Fibroblast of the aortic adventitia (primary cell): ENCODE measurements around the gene ATP2B2. TPM values are rescaled to one million over a fixed set of nuclear protein-coding genes. Genes with fewer than 3 reads are reported as not detected.

ENCODE experiments used
- DNase-seq: peaks from one replicate; pipeline ENCODE4 v3.0.0-alpha.2; 2010; ENCODE audit warnings: low read depth
- H3K4me3 ChIP-seq: 2 replicates; pipeline ENCODE4 v1.5.1; 2011; ENCODE audit warnings: low read depth, mild to moderate bottlenecking, control low read depth, low read length, moderate library complexity
- total RNA-seq: library from RNA; depleted of rRNA; stranded (reverse); fragments of >200 nt; gene quantifications from 2 replicates; pipeline ENCODE4 v1.2.3, GENCODE V29; 2012; ENCODE audit warnings: low replicate concordance
- TF ChIP-seq, protein P1 (sequence below): IDR thresholded peaks from 2 replicates; pipeline ENCODE4 v1.5.1; 2011; ENCODE audit warnings: mild to moderate bottlenecking, low read length, control low read depth, inconsistent platforms; ENCODE audit not compliant: insufficient read depth

ATP2B2 gene
- total RNA-seq, 1 donor = not detected

DNA sequence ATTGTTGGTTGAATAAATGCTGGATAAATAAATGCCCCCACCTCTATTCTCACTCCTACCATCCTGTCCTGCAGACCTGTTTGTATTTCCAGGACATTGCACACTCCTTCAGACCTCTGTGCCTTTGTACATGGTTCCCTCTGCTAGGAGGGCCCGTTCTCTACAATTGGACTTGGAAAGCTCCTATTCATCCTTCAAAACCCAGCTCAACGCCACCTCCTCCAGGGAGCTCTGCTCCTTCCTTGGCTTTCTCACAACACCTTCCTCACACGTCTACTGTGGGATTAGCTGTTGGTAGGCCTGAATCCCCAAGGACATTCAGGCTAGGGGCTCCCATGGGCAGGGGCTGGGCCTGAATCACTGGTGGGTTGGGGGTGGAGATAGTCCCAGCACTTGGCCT lies 105.8 kb downstream of the ATP2B2 start:
- no peak overlapping the region for H3K4me3 ChIP-seq

DNA sequence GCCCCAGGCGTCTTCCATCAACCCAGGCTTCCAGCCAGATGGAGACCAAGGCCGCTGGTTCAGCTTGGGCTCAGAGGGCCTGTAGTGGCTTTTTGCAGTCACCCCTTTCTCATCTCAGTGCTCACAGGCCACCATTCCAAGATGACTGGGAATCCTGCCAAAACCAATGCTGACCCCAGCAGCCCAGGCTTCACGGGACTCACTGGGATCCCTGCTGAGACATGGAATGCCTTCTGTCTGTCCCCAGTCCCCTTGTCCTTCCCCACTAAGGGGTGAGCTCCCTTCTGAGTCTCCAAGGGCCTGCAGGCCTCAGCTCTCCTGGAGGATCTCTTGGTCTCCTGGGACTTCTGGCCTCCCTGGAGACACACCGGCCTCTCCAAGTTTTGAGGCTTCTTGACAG lies 107.0 kb downstream of the ATP2B2 start:
- TF ChIP-seq, protein P1, sequence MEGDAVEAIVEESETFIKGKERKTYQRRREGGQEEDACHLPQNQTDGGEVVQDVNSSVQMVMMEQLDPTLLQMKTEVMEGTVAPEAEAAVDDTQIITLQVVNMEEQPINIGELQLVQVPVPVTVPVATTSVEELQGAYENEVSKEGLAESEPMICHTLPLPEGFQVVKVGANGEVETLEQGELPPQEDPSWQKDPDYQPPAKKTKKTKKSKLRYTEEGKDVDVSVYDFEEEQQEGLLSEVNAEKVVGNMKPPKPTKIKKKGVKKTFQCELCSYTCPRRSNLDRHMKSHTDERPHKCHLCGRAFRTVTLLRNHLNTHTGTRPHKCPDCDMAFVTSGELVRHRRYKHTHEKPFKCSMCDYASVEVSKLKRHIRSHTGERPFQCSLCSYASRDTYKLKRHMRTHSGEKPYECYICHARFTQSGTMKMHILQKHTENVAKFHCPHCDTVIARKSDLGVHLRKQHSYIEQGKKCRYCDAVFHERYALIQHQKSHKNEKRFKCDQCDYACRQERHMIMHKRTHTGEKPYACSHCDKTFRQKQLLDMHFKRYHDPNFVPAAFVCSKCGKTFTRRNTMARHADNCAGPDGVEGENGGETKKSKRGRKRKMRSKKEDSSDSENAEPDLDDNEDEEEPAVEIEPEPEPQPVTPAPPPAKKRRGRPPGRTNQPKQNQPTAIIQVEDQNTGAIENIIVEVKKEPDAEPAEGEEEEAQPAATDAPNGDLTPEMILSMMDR = no peak
- no peak for DNase-seq
- no peak overlapping the region for H3K4me3 ChIP-seq

More for the DNA sequence above, 105.8 kb downstream of the ATP2B2 start:
- TF ChIP-seq, protein P1 = no peak
- no peak for DNase-seq

DNA sequence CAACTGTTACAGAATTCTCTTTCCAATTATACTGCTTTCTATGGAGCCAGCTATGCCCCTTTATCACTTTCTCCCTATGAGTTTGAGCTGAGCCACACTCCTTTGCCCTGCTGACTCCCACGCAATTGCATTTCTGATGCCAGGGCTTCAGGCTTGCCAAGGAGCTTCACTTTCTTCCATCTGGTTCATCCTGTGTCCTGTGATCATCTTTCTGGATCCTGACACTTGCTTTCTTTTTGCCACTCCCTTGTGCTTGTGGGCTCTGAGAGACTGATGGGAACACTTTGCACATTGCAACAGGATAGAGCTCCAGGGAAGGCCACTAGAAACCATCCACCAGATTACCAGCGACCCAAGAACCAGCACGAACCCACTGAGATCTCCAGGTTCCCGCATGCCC lies 107.5 kb downstream of the ATP2B2 start:
- no peak overlapping the region for H3K4me3 ChIP-seq
- TF ChIP-seq, protein P1 = no peak

DNA sequence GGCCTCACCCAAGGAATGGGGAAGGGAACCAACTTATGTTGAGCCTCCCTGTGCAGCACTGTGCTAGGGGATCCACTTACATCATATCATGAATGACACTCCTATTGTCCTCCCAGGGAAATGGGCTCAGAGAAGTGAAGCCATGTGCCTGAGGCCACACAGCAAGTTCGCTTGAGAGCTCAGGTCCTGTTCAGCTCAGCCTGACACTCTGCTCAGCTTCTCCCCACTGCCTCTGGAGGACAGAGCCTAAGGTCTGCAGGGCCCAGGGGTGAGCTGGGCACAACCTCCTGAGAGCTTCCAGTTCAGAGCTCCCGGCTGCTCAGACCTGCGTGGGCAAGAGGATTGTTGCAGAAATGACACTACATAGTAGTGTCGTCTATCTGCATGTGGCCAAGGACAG lies 108.5 kb downstream of the ATP2B2 start:
- TF ChIP-seq, protein P1 = no peak
- no peak for DNase-seq
- H3K4me3 ChIP-seq = no peak overlapping the region

More for the DNA sequence above, 107.5 kb downstream of the ATP2B2 start:
- DNase-seq = no peak

DNA sequence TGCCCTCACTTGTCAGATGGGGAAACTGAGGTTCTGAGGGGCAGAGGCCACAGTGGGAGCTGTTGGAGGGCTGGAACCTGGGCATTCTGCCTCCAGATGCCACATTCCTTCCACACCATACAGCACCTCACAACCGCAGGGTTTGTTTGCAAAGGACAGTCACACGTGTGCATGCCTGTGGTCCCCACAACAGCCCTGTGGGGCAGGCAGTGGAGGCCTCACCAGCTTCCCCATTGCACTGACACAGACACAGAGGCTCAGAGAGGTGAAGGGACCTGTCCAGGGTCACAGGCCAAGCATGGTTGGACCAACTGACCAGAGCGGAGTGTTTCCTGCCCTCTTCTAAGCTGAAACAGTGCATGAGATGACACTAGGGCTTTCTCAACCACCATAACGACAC lies 109.3 kb downstream of the ATP2B2 start:
- no peak overlapping the region for H3K4me3 ChIP-seq
- no peak for DNase-seq
- TF ChIP-seq, protein P1 = no peak

DNA sequence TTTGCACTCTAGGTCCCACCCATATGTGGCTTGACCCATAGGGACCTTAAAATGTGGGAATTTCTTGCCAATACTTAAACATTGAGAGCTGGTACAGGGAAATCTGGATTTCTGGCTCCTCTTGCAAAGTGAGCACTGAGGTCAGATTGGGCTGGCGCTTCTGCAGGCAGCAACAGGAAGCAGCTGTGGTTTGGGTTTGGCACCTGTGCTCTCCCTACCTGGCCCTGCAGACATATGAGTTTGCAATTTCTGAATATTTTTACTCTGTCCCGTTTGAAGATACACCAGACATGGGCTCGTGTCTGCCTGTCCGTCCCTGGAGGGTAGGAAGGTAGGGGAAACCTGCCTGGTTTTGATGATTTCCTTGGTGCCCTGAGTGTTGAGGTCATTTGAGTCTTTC lies 109.7 kb downstream of the ATP2B2 start:
- no peak overlapping the region for H3K4me3 ChIP-seq
- no peak for DNase-seq
- TF ChIP-seq, protein P1 = no peak

DNA sequence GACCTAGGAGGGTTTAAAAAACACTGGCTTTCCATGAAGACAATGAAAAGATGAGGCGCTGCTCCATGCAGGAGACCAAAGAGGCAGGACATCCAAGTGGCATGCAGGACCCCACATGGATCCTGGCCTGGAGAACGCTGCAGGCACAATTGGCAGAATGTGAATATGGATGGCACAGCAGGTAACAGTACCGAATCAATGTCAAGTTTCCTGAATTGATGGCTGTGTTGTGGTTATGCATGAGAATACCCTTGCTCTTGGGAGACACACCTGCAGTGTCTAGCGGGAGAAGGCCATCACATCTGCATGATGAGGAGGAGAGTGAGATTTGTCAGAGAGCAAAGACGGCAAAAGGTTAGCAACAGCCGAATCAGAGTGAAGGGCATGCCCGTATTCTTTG lies 110.2 kb downstream of the ATP2B2 start:
- TF ChIP-seq, protein P1 = no peak
- DNase-seq = no peak

More for the DNA sequence above, 110.2 kb downstream of the ATP2B2 start:
- no peak overlapping the region for H3K4me3 ChIP-seq
